Myocyte (in vitro differentiated cells): ENCODE results near the gene HIC2. TPM values are rescaled to one million over a fixed set of nuclear protein-coding genes. Genes with fewer than 3 reads are reported as not detected.
"Not testable (repeated sequence)": the region's sequence is repeated elsewhere in the genome, so short reads cannot be mapped to it uniquely, and the experiment has no call there.

Source experiments
- DNase-seq: peaks from one replicate; pipeline ENCODE4 v3.0.0-alpha.2; 2012; ENCODE audit warnings: low read depth
- total RNA-seq: library from RNA; depleted of rRNA; stranded (reverse); fragments of >200 nt; gene quantifications from 2 replicates; pipeline ENCODE4 v1.2.3, GENCODE V29; 2014

The HIC2 gene
- total RNA-seq, 1 donor from 2014 or later = 1.9 TPM

- not testable (repeated sequence) for DNase-seq
Observed at GRCh38 chr22:21490556-21490955, 73.4 kb downstream of the HIC2 start.

- DNase-seq = not testable (repeated sequence)
Observed at GRCh38 chr22:21492271-21492670, 75.1 kb downstream of the HIC2 start.

GRCh38 chr22:21493789-21494782 lies 76.9 kb downstream of the HIC2 start:
- not testable (repeated sequence) for DNase-seq

GRCh38 chr22:21497984-21498383 lies 80.8 kb downstream of the HIC2 start:
- DNase-seq = not testable (repeated sequence)

GRCh38 chr22:21498489-21498888 lies 81.3 kb downstream of the HIC2 start:
- not testable (repeated sequence) for DNase-seq

GRCh38 chr22:21499623-21500506 lies 82.7 kb downstream of the HIC2 start:
- not testable (repeated sequence) for DNase-seq

Other genes starting within 250 kb of the HIC2 start
- 0.42 and 0.80 TPM in 2 replicates for gene RIMBP3B, start 33.6 kb upstream of the HIC2 start, total RNA-seq
- 0.52 and 0.75 TPM in 2 replicates for gene TMEM191C, start 50.0 kb downstream of the HIC2 start, total RNA-seq
- gene RIMBP3C, start 134.1 kb downstream of the HIC2 start, total RNA-seq = 0.42 TPM in 1 of 2 replicates, not detected in the other
- 70.4 TPM in 2 replicates for gene UBE2L3, start 150.3 kb downstream of the HIC2 start, total RNA-seq
- 13.3 and 20.4 TPM in 2 replicates for gene YDJC, start 212.7 kb downstream of the HIC2 start, total RNA-seq
- 0.13 and 0.57 TPM in 2 replicates for gene CCDC116, start 215.4 kb downstream of the HIC2 start, total RNA-seq
- 37.8 and 63.1 TPM in 2 replicates for gene SDF2L1, start 224.9 kb downstream of the HIC2 start, total RNA-seq
- gene PPIL2, start 248.6 kb downstream of the HIC2 start, total RNA-seq = 26.8 and 30.1 TPM in 2 replicates